ENCODE results near the gene CDSN.

CDSN gene

DNA sequence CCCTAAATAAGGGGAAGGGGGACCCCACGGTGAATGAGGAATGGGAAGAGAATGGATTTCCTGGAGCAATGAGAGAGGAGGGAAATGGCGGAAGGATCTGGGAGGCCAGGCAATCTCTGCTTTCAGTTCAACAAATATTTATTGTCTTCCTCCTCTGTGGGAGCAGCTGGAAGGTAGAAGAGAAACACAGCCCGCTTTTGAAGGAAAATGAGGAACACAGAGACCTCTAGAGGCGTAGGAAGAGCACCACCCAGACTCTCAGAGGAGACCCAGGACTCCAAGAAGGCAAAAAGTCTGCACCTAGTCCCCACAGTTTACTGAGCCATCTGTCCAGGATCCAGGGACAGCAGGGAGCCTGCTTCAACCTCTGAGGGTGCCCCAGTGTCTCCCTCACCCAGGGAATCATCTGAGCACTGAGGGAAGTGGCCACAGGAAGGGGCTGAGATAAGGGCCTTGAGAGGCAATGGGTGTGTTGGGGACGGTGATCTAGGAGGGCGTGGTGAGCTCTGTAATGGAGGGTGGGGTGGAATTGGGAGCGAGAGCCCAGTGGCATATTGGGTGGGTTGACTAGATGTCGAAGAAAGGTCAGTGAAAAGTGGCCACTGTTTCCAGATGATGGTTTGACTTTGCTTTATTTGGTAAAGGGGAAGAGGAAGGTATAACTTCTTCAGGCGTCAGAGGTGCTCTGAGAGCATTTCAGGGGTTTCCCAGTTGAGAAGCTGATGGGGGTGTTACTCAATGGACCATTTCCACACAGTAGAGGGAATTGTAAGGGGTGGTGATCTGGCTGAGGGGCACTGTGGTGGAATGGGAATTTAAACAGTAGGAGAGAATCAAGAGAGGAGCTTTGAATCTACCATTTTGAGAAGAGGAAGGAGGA is 5.0 kb downstream of the CDSN start:
- DNase-seq, result no peak

DNA sequence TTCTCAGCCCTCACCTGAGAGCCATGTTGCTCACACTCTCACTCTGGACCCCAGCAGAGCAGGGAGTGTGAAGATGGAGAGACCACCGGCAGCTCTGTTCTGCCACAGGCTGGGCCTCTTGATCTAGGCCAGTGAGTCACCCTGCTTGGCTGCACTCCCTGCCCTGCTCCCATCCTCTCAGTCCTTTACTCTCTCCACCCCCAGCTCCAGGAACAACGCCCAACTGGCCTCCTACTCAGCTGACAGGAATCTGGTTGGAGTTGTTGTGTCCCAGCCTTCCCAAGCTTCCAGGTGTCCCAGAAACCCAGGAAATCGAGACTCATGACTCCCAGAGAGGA is 5.7 kb downstream of the CDSN start, which contains the start of gene PSORS1C1:
Gene PSORS1C1, plus strand, starts transcription at position 260 of the 338 bp plus-strand sequence. CDS start 14,833 bp downstream, outside the sequence.
- DNase-seq, result peak; percentile 78

DNA sequence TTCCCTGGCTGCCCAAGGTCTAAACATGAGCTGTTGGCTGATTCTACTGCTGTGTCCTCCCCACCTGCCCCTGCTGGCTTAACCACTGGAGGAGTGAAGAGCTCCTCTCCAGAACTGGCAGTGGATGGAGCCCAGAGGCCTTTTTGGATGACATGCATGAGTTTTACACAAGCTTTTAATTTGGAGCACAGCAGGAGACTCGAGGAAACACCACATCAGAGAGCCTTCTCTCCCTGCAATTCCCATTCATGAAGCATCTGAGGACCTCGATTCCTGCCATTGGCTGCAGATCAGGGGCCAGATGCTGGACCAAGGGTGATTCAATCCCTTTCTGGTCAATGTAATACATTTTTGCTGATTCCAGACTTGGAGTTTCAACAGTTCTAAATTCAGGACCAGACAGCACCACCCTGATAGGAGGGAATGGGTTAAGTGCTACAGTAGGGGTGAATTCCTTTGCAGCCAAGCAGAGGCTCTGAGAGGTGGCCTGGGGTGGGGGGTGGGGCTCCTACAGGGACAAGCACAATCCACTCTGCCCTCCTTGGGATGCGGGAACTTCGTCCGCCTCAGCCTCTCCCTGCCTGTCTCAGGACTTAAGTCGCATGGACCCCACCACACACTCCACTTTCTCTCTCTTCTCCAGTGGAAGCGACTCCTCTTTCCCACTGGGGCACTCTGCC is 6.2 kb downstream of the CDSN start:
- DNase-seq, result peak; percentile 67

DNA sequence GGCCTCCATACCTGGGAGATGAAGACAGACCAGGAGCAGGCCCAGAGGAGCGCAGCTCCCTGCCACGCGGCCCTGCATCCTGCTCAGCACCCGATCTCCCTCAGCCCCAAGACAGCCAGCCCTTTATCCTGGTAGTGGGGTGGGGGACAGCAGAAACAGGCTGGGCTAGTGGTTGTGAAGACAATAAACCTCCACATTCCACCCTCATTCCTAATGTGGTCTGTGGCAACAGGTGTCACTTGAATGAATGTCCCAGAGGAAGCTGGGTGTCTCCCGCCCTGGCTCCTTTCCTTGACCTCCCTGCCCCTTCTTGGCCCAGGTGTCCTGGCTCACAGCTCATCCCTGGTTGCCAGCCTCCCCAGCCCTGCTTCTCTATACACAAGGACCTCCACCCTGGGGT is 7.8 kb downstream of the CDSN start, which contains the start of gene C6orf15:
Gene C6orf15, minus strand, starts transcription at position 98 of the 400 bp plus-strand sequence. Its CDS starts 20 bp downstream, at position 78.
- no peak for DNase-seq

DNA sequence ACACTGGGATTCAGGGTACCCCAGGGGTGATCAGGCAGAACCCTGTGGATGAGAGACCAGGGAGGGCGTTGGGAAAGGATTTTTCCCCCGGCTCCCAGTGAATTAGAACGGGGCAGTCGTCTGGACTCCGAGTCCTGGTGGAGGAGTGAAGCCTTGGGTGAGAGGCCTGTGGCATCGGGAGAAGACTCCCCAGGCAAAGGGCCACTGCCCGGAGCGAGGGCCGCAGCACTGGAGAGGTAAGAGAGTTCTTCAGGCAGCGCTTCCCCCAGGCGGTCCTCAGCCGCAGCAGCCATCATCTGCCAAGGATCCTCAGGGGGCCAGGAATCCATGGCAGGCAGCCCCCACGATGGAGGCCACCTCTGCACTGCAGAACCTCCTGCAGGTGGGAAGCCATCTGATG is 8.5 kb downstream of the CDSN start:
- DNase-seq, result no peak

DNA sequence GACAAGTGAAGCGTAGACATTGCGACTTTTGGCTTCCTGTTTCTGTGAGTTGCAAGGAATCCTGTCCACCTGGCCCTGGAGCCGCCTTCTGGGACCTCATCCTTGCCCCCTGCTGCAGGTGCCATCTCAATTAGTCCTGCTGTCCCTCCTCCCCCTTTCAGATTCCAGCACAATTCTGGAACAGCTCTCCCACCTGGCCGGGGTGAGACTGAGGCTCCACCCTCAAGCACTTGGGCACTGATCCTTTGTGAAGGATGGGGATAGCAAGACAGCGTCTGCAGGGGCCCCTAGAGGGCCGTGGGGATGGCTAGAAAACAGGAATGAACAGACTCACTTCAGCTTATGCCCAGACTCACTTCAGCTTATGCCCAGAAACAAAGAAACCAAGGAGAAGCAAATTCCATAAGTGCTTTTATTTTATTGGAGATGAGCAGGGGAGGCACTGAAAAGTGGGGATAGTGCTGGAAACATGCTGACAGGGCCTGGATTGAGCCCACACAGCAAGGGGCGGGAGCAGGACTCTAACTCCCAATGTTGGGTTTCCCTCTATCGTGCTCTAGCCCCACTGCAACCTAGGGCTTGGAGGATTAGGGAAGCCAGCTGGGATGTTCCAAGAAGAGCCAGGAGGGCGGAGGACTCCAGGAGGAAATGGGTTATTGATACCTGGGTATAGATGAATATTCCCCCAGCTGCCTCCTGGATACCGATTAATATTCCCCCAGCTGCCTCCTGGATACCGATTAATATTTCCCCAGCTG is 9.2 kb downstream of the CDSN start:
- no peak for DNase-seq

DNA sequence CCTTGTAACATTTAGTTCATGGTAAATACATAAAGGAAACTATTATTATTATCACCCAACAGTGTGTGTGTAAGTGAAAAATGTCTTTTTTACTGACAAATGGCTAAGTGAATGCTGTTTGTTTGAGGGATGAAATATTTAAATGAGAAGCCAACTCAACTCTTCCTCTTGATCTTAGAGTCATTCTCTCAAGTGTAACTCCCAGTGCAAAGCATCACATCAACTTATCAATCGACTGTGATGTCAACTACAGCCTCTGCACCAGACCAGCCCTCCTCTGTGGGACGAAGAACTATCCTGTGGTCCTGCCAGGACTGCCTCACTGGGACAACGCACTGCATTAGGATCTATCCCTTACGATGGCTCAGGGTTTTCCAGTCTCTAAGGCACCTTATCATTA is 13.2 kb downstream of the CDSN start:
- no peak for DNase-seq

DNA sequence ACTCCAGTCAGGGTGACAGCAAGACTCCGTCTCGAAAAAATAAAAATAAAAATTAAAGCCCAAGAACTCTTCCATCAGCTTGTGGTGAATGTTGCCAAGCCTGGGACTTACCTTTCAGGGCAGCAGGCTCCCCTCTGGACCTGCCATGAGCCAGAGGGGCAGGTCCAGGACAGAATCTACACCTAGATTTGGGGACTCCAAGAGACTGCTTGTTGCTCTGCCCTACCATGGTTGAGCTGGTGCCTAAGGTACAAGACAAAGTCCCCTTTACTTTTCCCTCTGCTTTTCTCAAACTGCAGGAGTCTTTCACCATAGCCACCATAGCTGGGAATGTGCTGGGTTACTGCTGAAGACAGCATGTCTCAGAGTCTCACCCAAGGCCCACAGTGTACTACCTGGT is 17.1 kb downstream of the CDSN start:
- DNase-seq, result no peak

DNA sequence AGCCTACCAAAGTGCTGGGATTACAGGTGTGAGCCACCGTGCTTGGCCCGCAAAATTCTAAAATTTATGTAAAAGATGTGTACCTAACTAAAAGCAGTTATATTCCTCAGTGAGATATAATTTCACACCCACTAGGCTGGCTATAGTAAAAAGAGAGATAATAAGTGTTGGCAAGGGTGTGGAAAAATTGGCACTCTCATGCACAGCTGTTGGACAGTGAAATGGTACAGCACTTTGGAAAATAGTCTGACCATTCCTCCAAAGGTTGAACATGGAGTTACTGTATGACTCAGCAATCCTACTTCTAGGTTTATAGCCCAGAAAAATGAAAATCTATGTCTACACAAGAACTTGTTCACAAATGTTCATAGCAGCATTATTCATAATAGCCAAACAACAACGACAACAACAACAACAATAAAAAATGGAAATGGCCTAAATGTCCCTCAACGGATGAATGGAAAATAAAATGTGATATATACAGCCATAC is 21.8 kb downstream of the CDSN start:
- no peak for DNase-seq

DNA sequence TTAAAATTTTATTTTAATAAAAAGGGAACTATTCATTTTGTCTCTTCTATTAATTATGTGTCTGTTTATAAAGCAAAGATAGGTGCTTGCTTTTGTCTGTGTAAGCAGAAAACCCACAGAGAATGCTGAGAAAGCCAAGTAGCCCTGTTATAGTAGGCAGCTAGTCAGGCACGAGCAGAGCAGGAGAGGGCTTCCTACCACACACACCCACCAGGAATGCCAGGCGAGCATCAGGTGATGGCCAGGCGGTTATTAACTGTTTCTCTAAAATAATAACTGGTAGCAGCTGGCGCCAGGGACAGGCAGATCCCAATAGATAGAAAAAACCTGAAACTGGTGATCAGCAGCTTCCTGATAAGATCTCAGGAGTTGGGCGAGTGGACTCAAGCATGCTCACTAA is 23.6 kb downstream of the CDSN start:
- no peak for DNase-seq

DNA sequence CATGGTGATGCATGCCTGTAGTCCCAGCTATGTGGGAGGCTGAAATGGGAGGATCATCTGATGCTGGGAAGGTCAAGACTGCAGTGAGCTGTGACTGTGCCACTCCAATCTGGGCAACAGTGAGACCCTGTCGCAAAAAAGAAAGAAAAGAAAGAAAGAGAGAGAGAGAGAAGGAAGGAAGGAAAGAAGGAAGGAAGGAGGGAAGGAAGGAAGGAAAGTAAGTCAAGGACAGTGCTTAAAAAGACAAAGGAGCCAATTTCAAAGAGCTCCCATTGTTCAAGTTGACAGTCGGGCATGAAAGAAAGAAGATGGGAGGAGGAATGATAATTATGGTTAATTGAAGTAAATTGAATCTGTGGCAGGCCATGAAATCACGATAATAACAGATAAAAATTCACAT is 24.0 kb downstream of the CDSN start:
- DNase-seq, result no peak

DNA sequence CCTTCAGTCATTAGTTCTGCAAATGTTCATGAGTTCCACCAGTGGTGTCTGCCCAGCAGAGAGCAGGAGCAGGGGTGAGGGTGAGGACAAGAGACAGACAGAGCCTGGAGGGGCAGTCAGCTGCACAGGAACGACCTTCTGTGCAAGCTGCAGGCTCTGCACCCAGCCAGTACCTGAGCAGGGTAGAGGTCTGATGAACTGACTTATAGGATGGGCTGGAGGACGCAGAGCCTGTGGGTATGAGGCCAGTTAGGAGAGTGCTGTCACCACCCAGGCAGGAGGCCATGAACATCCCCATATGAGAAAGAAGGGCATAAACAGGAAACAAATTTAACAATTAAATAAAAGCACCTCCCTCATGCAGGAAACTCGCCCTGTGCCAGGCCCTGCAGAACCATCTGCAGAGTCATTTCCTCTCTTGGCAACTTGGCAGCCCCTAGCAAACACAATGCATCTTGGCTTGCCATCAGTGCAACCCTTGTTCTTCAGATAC is 25.8 kb downstream of the CDSN start:
- DNase-seq, result no peak

DNA sequence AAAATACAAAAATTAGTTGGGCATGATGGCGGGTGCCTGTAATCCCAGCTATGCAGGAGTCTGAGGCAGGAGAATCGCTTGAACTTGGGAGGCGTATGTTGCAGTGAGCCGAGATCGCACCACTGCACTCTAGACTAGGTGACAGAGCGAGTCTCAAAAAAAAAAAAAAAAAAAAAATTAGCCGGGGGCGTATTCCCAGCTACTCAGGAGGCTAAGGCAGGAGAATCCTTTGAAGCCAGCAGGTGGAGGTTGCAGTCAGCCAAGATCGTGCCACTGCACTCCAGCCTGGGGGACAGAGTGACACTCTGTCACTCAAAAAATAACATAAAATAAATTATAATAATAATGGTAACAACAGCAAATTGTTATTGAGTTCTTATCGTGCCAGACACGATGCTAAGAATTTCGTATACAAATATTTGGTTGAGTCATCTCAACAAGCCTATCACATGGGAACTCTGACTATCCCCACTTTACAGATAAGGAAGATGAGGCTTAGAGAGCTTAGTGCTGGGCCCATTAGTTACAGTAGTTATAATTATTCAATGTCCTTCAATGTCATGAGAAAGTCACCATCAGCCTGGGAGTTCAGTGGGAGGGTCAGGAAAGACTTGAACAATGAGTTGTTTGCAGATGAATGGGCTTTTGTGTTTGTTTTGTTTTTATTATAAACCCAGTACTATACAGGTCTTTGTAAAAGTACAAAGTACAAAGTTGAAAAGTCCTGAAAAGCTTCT is 27.3 kb downstream of the CDSN start:
- DNase-seq, result no peak

DNA sequence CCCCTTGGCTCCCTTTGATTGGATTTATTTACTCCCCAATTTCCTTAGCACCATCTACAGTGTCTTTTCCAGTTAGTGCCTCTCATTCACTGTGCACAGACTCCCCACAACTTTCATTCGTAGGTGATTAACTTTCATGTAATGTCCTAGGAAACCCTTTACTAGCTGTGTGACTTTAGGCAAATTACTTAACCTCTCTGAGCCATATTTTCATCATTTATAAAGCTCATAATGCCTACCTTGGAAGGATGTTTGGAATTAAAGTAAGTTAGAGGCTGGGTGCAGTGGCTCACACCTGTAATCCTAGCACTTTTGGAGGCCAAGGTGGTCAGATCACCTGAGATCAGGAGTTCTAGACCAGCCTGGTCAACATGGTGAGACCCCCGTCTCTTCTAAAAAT is 28.0 kb downstream of the CDSN start:
- no peak for DNase-seq

DNA sequence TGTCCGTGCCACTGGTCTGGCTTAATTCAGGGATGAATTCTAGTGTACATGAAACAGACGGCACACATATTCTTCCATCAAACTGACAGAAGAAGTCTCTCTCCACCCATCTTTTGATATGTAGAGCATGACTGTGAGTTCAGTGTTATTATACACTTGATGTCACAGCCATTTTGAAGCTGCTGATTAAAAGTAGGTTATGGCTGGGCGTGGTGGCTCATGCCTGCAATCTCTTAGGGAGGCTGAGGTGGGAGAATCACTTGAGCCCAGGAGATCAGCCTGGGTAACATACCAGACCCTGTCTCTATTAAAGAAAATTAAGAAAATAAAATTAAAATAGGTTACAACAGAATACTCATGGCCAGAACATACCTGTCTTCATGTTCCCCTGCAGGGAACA is 28.6 kb downstream of the CDSN start:
- no peak for DNase-seq

DNA sequence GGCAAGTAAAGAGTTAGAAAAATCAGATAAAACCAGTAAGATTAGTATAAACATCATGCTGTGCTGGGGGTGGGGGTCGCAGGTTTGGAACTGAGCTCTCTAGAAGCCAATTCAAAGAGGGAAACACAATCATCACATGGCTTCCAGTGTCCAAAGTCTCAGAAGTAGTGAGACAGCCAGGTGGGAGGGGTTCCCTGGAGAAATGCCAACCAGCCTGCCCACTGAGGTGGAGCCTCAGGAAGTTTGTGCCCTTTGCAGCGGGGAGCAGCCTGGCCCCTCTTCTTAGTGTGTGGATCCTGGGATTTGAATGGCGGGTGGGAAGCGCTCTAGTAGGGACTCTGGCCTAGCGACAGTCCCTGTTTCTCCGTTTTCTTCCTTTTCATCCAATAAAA is 29.3 kb downstream of the CDSN start:
- DNase-seq, result no peak

DNA sequence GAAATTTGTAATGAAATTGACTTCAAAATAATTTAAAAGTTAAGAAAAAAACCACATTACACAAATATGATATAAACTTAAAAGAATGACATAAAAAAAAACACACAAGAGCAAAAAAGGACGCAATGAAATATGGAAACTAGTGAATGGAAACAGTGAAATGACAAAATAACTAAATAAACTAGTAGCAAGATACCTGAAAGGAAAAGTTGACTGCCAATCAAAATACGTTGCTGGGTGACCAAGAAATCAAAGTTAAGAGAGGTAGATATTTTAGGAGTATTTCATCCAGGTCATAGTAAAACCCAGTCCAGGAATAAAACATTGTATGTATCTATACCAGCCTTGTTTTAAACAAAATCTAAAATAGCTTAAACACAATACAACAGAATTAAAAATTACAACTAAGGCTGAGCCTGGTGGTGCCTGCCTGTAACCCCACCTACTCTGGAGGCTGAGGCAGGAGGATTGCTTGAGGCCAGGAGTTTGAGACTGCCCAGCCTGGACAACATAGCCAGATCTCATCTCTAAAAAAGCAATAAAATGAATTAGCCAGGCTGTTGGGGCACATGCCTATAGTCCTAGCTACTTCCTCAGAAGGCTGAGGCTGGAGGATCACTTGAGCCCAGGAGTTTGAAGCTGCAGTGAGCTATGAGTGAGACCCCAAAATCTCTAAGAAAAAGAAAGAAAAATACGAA is 29.8 kb downstream of the CDSN start:
- DNase-seq, result no peak

DNA sequence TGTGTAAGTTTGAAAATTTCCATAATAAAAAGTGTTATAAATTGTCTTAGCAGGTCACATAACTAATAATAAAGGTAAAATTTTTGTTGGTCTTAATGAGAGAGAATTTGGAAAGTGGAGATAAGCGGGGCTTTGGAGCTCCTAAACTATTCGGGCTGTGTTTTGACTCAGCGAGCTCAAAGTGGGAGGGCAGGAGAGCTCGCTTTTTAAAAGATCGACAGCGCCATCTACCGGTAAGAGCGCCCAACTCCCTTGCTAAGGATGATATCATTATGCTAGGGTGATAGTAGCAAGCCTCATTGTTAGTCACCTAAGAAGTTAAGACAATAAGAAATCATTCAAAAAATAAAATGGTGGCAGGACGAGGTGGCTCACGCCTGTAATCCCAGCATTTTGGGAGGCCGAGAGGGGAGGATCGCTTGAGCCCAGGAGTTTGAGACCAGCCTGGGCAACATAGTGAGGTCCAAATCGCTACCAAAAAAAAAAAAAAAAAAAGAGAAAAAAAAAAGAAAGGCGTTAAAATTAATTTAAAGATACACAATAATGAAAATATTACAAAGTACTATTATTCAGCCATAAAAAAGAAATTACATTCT is 32.7 kb downstream of the CDSN start:
- DNase-seq, result peak; percentile 78

DNA sequence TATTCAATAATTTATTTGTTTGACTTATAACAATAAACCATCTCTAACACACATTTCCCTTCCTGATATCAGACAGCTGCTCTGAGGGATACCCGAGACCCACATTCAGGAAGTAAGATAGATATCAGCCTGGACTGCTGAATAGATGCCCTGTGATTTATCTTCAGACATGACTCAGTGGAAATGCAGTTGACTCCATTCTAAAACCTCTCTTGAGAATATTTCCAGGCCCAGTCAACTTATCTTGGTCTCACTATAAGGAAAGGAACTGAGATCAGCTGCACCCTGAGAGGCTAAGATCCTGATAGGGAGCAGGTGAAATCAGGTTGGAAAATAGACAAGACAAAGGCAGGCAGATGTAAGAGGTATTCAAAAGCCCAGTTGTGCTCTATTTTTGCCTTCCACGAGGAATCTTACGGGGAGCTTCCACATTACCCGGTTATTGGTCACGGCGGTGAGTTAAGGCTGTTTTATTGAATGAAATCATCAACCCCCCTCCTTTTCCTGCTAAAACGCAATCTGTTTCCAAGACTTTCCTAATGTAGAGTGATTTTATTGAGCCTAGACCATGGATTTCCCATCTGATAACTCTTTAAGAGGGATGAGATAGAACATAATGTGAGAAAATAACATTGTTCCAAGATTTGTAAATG is 33.3 kb downstream of the CDSN start:
- no peak for DNase-seq

DNA sequence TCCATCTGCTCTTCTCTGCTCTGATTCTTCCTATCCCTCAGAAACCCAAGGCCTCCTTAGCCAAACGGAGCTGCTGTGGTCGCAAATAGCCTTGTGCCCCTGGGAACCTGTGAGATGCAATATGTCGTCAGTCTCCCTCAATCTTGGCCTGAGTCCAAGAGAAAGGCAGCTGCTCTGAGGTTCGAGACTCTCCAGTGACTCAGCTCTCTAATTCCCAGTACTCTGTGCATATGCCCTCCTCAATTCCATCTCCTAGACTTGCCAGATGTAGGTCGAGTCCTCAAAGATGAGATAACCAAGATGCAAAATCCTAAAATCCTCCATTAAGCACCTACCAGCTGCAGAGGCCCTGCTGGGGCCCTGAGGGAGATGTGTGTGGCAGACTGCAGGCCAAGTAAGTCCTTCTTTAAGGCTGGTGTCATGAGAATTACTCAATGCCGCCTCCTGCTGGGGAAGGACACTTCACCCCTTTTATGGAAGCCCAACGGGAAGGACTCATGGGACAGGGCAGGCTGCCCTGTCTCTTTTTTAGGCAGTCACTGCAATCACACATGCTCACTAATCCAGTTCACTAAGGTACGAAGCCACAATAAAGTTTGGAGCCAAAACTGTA is 36.4 kb downstream of the CDSN start:
- DNase-seq, result no peak
